Stimulated activated CD8-positive, alpha-beta memory T cell treated with anti-CD3 and anti-CD28 coated beads, Interleukin-7, amount 100 ng/mL, for 1 hour (primary cell): ENCODE data around the gene TES.
"Not testable (repeated sequence)": the region's sequence is repeated elsewhere in the genome, so short reads cannot be mapped to it uniquely, and the experiment has no call there.

Source experiments
- DNase-seq, 2 donors: peaks; one replicate each; pipeline ENCODE4 v3.0.0-alpha.2; 2020; ENCODE audit warnings: low read depth in 2 of 2

TES gene, protein sequence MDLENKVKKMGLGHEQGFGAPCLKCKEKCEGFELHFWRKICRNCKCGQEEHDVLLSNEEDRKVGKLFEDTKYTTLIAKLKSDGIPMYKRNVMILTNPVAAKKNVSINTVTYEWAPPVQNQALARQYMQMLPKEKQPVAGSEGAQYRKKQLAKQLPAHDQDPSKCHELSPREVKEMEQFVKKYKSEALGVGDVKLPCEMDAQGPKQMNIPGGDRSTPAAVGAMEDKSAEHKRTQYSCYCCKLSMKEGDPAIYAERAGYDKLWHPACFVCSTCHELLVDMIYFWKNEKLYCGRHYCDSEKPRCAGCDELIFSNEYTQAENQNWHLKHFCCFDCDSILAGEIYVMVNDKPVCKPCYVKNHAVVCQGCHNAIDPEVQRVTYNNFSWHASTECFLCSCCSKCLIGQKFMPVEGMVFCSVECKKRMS

DNA sequence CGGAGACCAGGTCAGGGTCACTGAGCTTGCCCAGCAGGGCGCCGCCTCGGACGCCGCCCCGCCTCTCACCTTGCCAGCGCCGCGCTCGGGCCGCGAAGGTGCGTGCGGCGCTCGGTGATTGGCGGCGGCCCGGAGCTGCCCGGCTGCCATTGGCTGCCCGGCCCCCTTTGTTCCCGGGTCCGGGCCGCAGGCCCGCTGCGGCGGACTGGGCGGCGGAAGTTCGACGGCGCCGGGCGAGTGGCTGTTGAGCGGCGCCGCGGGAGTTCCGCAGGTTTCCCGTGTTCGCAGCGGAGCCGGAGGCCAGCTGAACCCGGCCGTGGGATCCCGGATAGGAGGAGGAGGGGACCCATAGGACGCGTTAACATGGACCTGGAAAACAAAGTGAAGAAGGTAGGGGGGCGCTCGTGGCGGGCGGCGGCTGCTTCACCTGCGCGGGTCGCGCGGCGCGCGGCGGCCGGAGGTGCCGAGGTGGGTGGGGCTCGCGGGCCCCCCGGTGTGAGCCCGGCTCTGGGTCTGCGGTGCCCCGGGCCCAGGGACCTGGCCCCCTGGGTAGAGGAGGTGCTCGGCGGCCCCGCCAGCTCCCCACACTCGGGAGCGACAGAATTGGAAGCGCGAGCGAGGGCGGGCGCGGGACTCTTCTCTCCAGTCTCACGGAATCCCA, at the start of gene TES:
Gene TES (plus strand): TSS at position 195 of the 661 bp plus-strand sequence. CDS start 169 bp downstream, at position 364.
- peak in 1 of 2 donors; percentile 35 for DNase-seq

- no peak for DNase-seq
These were observed 48.6 kb upstream of the TES start for GRCh38 chr7:116161728-116162127.

DNA sequence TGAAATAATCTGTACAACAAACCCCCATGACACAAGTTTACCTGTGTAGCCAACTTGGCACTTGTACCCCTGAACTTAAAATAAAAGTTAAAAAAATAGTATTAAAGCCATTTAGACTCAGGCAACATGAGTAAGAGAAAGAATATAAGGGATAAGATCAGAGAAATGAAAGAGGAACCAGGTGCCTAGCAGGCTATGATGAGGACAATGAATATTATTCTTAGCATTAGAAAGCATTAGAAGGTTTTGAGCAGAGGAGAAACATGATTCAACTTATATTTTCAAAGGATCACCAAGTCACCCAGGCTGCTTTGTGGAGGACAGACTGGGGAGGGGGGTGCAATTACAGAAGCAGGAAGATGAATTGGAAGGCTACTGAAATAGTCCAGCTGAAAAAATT, 48.1 kb upstream of the TES start:
- no peak for DNase-seq

DNA sequence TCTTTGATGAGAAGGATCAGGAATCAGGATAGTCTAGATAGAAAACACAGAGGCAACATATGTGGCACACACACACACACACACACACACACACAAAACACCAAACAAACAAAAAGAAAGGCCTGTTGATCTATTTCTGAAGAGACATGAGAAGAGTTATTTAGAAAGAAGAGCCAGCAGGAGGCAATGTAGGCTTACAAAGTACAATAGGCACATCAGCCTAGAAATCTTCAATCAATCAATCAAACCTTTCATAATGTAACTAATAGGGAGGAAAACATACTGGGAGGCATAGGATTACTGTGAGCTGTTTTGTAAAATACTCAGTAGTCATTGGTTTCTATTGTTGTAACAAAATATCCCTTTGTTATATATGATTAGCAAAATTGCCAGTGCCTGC, 47.3 kb upstream of the TES start:
- no peak for DNase-seq

GRCh38 chr7:116164552-116165306, 45.6 kb upstream of the TES start:
- no peak for DNase-seq

GRCh38 chr7:116165717-116166116, 44.6 kb upstream of the TES start:
- no peak for DNase-seq

DNA sequence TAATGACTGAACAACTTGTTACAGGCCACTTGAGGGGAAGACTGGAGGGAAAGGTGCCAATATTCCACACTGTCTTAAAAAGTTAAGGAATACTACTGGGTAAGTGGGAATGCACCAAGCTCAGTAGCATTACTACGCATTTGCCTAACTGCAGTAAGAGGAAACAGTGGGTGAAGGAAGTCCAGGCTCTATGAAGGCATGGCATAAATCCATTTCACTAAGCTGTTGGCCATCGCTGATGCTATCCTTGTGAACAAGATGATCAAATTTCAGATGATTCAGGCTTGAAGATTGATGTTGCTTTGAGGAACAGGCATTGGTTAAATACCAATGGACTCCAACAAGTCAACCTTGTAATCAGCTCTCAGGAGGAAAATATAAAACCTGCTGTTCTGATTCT, 44.2 kb upstream of the TES start:
- no peak for DNase-seq

DNA sequence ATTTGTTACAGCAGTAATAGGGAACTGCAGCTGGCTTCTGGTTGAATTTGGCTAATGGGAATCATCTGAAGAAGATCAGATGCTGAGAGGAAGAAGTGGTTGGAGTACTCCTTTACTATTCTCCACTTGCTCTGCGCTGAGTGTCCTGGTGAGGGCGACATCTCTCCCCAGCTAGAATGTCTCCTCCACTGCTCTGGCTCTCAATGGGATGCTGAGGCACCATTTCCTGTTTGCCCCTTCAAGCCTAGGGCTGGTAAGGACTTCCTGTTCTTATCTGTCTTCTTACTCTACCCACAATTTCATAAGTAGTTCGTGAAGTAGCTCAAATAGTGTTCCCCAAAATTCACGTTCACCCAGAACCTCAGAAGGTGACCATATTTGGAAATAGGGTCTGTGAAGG, 43.2 kb upstream of the TES start:
- DNase-seq, result no peak

DNA sequence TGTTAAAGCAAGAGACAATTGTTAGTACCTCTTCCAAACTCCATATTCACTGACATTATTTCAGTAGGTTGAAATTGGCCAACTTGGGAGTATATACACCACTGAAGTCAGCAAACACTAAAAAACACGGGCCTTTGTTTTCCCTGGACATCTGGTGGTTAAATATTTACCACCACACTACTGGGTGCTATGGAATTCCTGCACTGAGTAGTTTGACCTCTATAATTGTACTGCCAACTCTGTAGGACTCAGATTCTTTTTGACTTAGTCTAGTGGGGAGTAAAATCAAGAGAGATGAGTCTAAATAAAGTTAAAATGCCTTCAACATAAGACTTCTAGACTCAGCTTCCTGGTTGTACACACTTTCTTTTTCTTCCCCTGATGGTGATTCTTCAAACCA, 41.3 kb upstream of the TES start:
- no peak for DNase-seq

DNA sequence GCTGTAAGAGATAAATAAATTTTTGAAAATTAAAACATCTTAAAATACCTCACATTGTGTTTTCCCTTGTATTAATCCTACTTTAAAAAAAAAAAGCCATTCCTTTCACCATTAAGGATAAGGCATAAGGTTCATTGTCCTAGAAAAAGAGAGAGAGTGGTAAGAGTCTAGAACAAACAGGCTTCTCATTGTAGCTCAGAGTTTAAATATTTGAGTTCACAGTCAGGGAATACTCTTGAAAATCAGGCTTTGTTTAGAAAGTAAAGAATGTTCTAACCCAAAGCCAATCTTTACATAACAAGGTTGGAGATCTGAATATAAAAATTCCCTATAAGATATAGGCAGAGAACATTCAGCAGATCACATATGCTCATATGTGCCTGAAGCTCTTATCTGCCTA, 40.2 kb upstream of the TES start:
- DNase-seq, result no peak

DNA sequence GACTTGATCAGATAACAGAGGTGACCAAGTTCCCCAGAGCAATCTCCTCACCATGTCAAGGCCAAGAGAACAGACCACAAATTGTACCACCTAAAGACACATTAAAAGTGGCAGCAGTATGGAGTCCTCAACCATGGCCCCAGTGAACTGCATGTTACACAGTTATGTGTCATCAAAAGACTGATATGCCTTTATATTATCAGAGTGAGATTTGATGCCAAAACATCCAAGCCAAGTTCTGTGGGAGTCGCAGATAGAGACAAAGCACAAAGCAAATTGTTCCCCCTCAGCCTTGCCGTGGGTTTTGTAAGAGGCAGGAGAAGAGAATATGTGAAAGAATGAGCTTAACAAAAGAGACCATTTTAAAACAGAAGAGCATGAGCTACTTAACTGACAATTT, 39.2 kb upstream of the TES start:
- DNase-seq, result no peak

GRCh38 chr7:116172353-116172752, 38.0 kb upstream of the TES start:
- no peak for DNase-seq

DNA sequence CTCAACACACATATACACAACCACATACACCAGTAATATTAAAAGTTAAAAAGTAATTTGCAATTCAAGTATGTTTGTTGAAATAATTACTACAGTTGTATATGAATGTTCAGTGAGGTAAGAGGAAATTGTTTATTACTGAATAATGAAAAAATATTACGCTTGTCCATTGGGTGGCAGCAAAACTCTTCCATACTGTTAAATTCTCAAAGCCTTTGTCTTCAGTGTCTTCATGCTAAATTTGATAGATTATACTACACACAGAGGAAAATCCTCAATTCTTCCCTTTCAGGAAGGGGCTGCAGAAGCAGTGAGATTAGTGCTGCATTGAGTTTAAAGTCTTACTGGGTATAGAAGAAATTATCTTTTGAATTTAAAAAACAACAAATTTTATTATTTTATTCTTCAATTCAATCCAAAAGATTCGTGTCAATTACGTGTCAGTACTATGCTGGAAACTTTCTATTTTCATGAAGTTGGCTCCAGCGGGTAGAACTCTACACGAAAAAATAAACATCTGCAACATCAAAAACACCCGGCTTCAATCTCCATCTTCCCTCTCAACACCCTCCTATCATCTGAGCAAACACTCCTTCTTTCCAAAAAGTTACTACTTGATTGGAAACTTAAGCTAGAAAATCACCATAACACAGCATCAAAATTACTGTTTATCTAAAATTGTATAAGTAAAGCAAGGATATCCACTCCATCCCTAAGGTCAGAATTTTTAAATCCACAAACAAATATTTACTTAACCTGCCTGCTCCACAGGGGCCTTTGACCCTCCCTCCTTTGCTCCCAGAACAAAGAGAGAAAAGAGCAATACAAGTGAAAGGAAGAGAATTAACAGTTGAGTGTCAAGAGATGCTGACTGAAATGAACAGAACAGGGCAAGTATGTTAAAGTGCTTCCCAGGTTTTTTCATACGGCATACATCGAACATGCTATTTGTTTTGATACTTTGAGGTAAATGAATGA, 37.0 kb upstream of the TES start:
- DNase-seq, result no peak

- not testable (repeated sequence) for DNase-seq
These were observed 35.2 kb upstream of the TES start for GRCh38 chr7:116175095-116175494.

GRCh38 chr7:116176226-116176625, 34.1 kb upstream of the TES start:
- DNase-seq, result no peak

DNA sequence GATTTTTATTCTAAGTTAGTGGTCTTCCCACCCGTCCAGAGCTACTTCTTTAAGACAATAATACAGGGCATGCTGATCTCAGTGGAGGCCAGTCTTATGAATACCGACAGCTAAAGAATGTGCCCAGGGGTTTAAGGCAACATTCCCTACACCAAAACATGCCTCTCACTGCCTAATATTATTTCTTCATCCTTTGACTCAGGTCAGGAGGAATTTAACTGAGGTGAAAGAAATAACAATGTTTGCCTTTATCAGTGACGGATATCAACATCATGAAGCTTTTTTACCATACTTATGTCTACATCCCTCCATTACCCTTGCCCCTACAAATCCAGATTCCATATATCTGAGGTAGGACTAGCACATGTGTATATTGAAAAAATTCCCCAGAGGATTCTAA, 33.3 kb upstream of the TES start:
- no peak for DNase-seq

DNA sequence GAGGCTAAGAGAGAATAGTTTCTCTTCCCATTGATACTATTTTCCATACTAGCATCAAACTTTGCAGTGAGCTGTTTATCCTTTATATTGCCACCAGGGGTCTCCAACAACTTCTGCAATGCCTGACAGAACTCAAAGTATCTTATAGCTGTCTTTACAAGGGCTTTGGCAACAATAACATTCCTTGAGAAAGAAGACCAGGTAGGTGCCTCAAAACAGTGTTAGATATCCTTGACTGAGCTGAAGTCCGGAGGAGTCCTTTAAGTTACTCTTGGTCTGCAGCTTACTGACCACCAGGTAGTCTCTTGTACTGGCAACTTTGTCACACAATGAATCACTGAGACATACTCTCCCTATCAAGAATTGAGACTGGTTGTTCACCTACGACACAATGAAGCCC, 30.0 kb upstream of the TES start:
- no peak for DNase-seq

- DNase-seq, result no peak
These were observed 28.3 kb upstream of the TES start for GRCh38 chr7:116182023-116182422.

- DNase-seq, result no peak
These were observed 24.9 kb upstream of the TES start for GRCh38 chr7:116185450-116185849.

DNA sequence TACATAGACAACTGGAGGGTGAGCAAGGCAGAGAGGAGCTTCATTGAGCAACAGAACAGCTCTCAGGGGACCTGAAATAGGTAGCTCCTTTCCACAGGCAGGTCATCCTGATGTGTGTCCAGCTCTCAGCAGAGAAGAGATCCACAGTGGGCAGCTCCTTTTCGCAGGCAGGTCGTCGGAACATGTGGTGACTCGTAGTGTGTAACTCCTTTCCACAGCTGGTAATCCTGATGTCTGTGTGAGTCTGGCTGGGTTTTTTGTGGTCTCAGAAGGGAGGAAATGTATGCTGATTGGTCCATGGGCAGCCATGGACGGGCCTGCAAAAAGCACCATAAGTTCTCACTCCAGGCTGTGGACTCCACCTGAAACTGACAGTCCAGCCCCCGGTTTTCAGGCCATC, 24.4 kb upstream of the TES start:
- DNase-seq, result no peak

DNA sequence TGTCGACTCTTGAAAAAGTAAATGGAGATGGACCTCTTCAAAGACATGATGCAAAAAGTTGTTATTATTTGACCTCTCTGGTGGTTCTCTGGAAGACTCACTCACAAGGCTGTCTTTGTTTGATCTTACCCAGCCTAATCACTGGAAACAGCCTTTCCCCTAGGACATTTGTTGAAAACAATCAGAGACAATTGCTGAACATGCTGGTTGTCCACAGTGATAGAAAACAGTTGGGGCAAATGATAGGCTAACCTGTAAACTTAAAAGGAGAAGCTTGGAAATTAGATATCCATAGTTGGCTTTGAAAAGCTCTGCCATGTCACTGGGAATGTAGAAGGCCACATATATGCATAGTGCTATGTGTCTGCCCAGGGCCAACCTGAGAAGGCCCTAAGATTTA, 22.9 kb upstream of the TES start:
- DNase-seq, result no peak
